HAP-1 (cell line): ENCODE results near the gene RNASE13.

Experiments
- DNase-seq, 2 experiments: peaks; one replicate each; pipeline ENCODE4 v3.0.0-alpha.2; 2016 to 2020; ENCODE audit warnings: low spot score in 2 of 2
- H3K27me3 ChIP-seq: fragments of 250-450 bp; sonication (Bioruptor Pico); 2 replicates; pipeline ENCODE4 v1.5.1; 2020; ENCODE audit warnings: low read depth, mild to moderate bottlenecking, moderate library complexity
- H3K36me3 ChIP-seq: fragments of 250-450 bp; sonication (Bioruptor Pico); replicated peaks from 2 replicates; pipeline ENCODE4 v1.5.1; 2020; ENCODE audit warnings: mild to moderate bottlenecking
- H3K4me1 ChIP-seq: fragments of 250-450 bp; sonication (Bioruptor Pico); 2 replicates; pipeline ENCODE4 v1.5.1; 2020; ENCODE audit warnings: mild to moderate bottlenecking
- H3K4me3 ChIP-seq: fragments of 250-450 bp; sonication (Bioruptor Pico); 2 replicates; pipeline ENCODE4 v1.5.1; 2020; ENCODE audit warnings: mild to moderate bottlenecking, moderate library complexity
- H3K9me3 ChIP-seq: fragments of 250-450 bp; sonication (Bioruptor Pico); 2 replicates; pipeline ENCODE4 v1.5.1; 2020; ENCODE audit warnings: mild to moderate bottlenecking, moderate library complexity
- in situ Hi-C: fragments of 300-500 bp; cut with MboI; formaldehyde crosslinking; loops from 3 replicates; pipeline ENCODE4 v1.14.3; 2020; ENCODE audit warnings: low sequenced_read_pairs, inconsistent platforms, mixed read lengths

The RNASE13 gene

GRCh38 chr14:21071225-21072030 is 36.8 kb upstream of the RNASE13 start:
- DNase-seq = peak; percentile 50 to 83
- peaks cover 6% of the 10 kb centered on the region; the same call in 1 of the 2 replicates for H3K36me3 ChIP-seq

GRCh38 chr14:21070610-21071224 is 36.1 kb upstream of the RNASE13 start:
- Histone ChIP-seq H3K4me1 (peaks cover 5% of the 10 kb centered on the region), H3K27me3 (peaks cover 4% of the 10 kb centered on the region), H3K4me3 (peak overlapping the region; percentile 53), H3K9me3 (no peaks in the 10 kb centered on the region), H3K36me3 (peaks cover 1% of the 10 kb centered on the region; the same call in 1 of the 2 replicates)
- in situ Hi-C loops = no loop called here
- peak; percentile 48 to 77 for DNase-seq

More at GRCh38 chr14:21071225-21072030, 36.8 kb upstream of the RNASE13 start:
- peaks cover 3% of the 10 kb centered on the region for H3K27me3 ChIP-seq
- H3K9me3 ChIP-seq = no peaks in the 10 kb centered on the region
- in situ Hi-C loops = no loop called here
- H3K4me1 ChIP-seq = peaks cover 5% of the 10 kb centered on the region
- peak overlapping the region; percentile 53 for H3K4me3 ChIP-seq

- Histone ChIP-seq H3K9me3 (no peaks in the 10 kb centered on the region), H3K36me3 (no peaks in the 10 kb centered on the region; the same call in 1 of the 2 replicates), H3K4me3 (peak within 1 kb of the TSS; percentile 53), H3K4me1 (peaks cover 5% of the 10 kb centered on the region), H3K27me3 (peaks cover 10% of the 10 kb centered on the region)
- DNase-seq = peak; percentile 33 to 71
- in situ Hi-C loops = no loop called here
These were observed 35.5 kb upstream of the RNASE13 start, which contains the start of gene ARHGEF40 for GRCh38 chr14:21070083-21070609. Gene ARHGEF40, plus strand, starts transcription at chr14:21070304. Its CDS starts 93 bp downstream, at chr14:21070397.

GRCh38 chr14:21069388-21070082 is 34.9 kb upstream of the RNASE13 start:
- peak in 1 of 2 experiments; percentile 54 for DNase-seq
- no peaks in the 10 kb centered on the region for H3K36me3 ChIP-seq
- H3K4me3 ChIP-seq = peak overlapping the region; percentile 32
- in situ Hi-C loops = no loop called here
- peaks cover 11% of the 10 kb centered on the region for H3K27me3 ChIP-seq
- H3K9me3 ChIP-seq = no peaks in the 10 kb centered on the region
- H3K4me1 ChIP-seq = peaks cover 5% of the 10 kb centered on the region

GRCh38 chr14:21068521-21069387 is 34.1 kb upstream of the RNASE13 start:
- H3K4me1 ChIP-seq = peaks cover 5% of the 10 kb centered on the region
- in situ Hi-C loops = no loop called here
- H3K4me3 ChIP-seq = no peak overlapping the region
- no peaks in the 10 kb centered on the region for H3K36me3 ChIP-seq
- peak; percentile 55 to 76 for DNase-seq
- H3K9me3 ChIP-seq = no peaks in the 10 kb centered on the region
- H3K27me3 ChIP-seq = peaks cover 12% of the 10 kb centered on the region

GRCh38 chr14:21066882-21067502 is 32.4 kb upstream of the RNASE13 start:
- in situ Hi-C loops = no loop called here
- H3K9me3 ChIP-seq = no peaks in the 10 kb centered on the region
- peaks cover 19% of the 10 kb centered on the region for H3K27me3 ChIP-seq
- peaks cover 5% of the 10 kb centered on the region for H3K4me1 ChIP-seq
- no peak overlapping the region for H3K4me3 ChIP-seq
- no peaks in the 10 kb centered on the region for H3K36me3 ChIP-seq
- DNase-seq = peak in 1 of 2 experiments; percentile 45

- Histone ChIP-seq H3K9me3 (no peaks in the 10 kb centered on the region), H3K4me3 (no peak overlapping the region), H3K4me1 (no peaks in the 10 kb centered on the region), H3K27me3 (peaks cover 19% of the 10 kb centered on the region), H3K36me3 (no peaks in the 10 kb centered on the region)
- no peak for DNase-seq
- in situ Hi-C loops = no loop called here
These were observed 28.9 kb upstream of the RNASE13 start for GRCh38 chr14:21063479-21063878.

GRCh38 chr14:21061347-21061668 is 26.7 kb upstream of the RNASE13 start:
- Histone ChIP-seq H3K27me3 (peaks cover 15% of the 10 kb centered on the region), H3K9me3 (no peaks in the 10 kb centered on the region), H3K36me3 (no peaks in the 10 kb centered on the region), H3K4me3 (no peak overlapping the region), H3K4me1 (no peaks in the 10 kb centered on the region)
- in situ Hi-C loops = no loop called here
- no peak for DNase-seq

- H3K27me3 ChIP-seq = peaks cover 15% of the 10 kb centered on the region
- in situ Hi-C loops = no loop called here
These were observed 26.2 kb upstream of the RNASE13 start for GRCh38 chr14:21060614-21061346.

GRCh38 chr14:21059842-21060613 is 25.4 kb upstream of the RNASE13 start:
- no peak for DNase-seq
- peaks cover 8% of the 10 kb centered on the region for H3K27me3 ChIP-seq
- no peak overlapping the region for H3K4me3 ChIP-seq
- no peaks in the 10 kb centered on the region for H3K36me3 ChIP-seq
- no peaks in the 10 kb centered on the region for H3K9me3 ChIP-seq
- in situ Hi-C loops = no loop called here
- no peaks in the 10 kb centered on the region for H3K4me1 ChIP-seq

More at GRCh38 chr14:21060614-21061346, 26.2 kb upstream of the RNASE13 start:
- Histone ChIP-seq H3K4me1 (no peaks in the 10 kb centered on the region), H3K4me3 (no peak overlapping the region), H3K9me3 (no peaks in the 10 kb centered on the region), H3K36me3 (no peaks in the 10 kb centered on the region)
- no peak for DNase-seq

- Histone ChIP-seq H3K9me3 (no peaks in the 10 kb centered on the region), H3K36me3 (no peaks in the 10 kb centered on the region), H3K4me3 (no peak overlapping the region), H3K4me1 (no peaks in the 10 kb centered on the region), H3K27me3 (peaks cover 8% of the 10 kb centered on the region)
- in situ Hi-C loops = no loop called here
- DNase-seq = no peak
These were observed 24.3 kb upstream of the RNASE13 start for GRCh38 chr14:21058903-21059302.
